Stimulated activated CD8-positive, alpha-beta memory T cell treated with anti-CD3 and anti-CD28 coated beads, Interleukin-4, amount 100 ng/mL, for 48 hours (primary cell): Measurements from ENCODE around the gene DCP2.
"Not testable (repeated sequence)": the region's sequence is repeated elsewhere in the genome, so short reads cannot be mapped to it uniquely, and the experiment has no call there.

ENCODE experiments used
- DNase-seq: peaks from one replicate; pipeline ENCODE4 v3.0.0-alpha.2; 2020

The DCP2 gene

GRCh38 chr5:112976432-112977309, at the start of gene DCP2:
Gene DCP2, plus strand, starts transcription at chr5:112976798. Its CDS starts 136 bp downstream, at chr5:112976934.
- peak; percentile 95 for DNase-seq

- no peak for DNase-seq
Observed at GRCh38 chr5:112929336-112930081, 47.1 kb upstream of the DCP2 start.

GRCh38 chr5:112930082-112930344, 46.6 kb upstream of the DCP2 start:
- no peak for DNase-seq

- no peak for DNase-seq
Observed at GRCh38 chr5:112931473-112931872, 45.1 kb upstream of the DCP2 start.

GRCh38 chr5:112933105-112933504, 43.5 kb upstream of the DCP2 start:
- no peak for DNase-seq

GRCh38 chr5:112933651-112934365, 42.8 kb upstream of the DCP2 start:
- no peak for DNase-seq

- DNase-seq: no peak
Observed at GRCh38 chr5:112934366-112934663, 42.3 kb upstream of the DCP2 start.

GRCh38 chr5:112935675-112936074, 40.9 kb upstream of the DCP2 start:
- DNase-seq: no peak

GRCh38 chr5:112938286-112938685, 38.3 kb upstream of the DCP2 start:
- no peak for DNase-seq

- DNase-seq: no peak
Observed at GRCh38 chr5:112940670-112941069, 35.9 kb upstream of the DCP2 start.

- no peak for DNase-seq
Observed at GRCh38 chr5:112948458-112948857, 28.1 kb upstream of the DCP2 start.

- peak; percentile 56 for DNase-seq
Observed at GRCh38 chr5:112951124-112951702, 25.4 kb upstream of the DCP2 start.

GRCh38 chr5:112956606-112957005, 20.0 kb upstream of the DCP2 start:
- DNase-seq: no peak

GRCh38 chr5:112957036-112957808, 19.4 kb upstream of the DCP2 start:
- DNase-seq: no peak

GRCh38 chr5:112958093-112959088, 18.2 kb upstream of the DCP2 start:
- no peak for DNase-seq

GRCh38 chr5:112959872-112960271, 16.7 kb upstream of the DCP2 start:
- DNase-seq: not testable (repeated sequence)

- no peak for DNase-seq
Observed at GRCh38 chr5:112960315-112960714, 16.3 kb upstream of the DCP2 start.

- DNase-seq: no peak
Observed at GRCh38 chr5:112960863-112961504, 15.6 kb upstream of the DCP2 start.

GRCh38 chr5:112963374-112963733, 13.2 kb upstream of the DCP2 start:
- not testable (repeated sequence) for DNase-seq

GRCh38 chr5:112965733-112966306, 10.8 kb upstream of the DCP2 start:
- DNase-seq: peak; percentile 43
